SK-N-SH treated with all-trans-retinoic acid at 6 μM for 48 hours (cell line): Measurements from ENCODE around the gene ADGRF5.

Source experiments
- BACH2 ChIP-seq: fragments of 250-450 bp; sonication (Bioruptor Pico); IDR thresholded peaks from 2 replicates; pipeline ENCODE4 v1.9.0; 2021; ENCODE audit warnings: mild to moderate bottlenecking, borderline replicate concordance
- CSDC2 ChIP-seq: fragments of 250-450 bp; sonication (Bioruptor Pico); IDR thresholded peaks from 2 replicates; pipeline ENCODE4 v1.5.0; 2020; ENCODE audit warnings: mild to moderate bottlenecking, moderate library complexity
- OSR1 ChIP-seq: fragments of 250-450 bp; sonication (Bioruptor Pico); IDR thresholded peaks from 2 replicates; pipeline ENCODE4 v1.8.0; 2022; ENCODE audit warnings: moderate library complexity, mild to moderate bottlenecking, inconsistent platforms
- PPARA ChIP-seq: fragments of 250-450 bp; sonication (Bioruptor Pico); IDR thresholded peaks from 2 replicates; pipeline ENCODE4 v1.5.0; 2020; ENCODE audit warnings: mild to moderate bottlenecking, borderline replicate concordance
- RARB ChIP-seq: fragments of 250-450 bp; sonication (Bioruptor Pico); IDR thresholded peaks from 2 replicates; pipeline ENCODE4 v1.8.0; 2021; ENCODE audit warnings: mild to moderate bottlenecking, moderate library complexity
- TOX ChIP-seq: fragments of 250-450 bp; sonication (Bioruptor Pico); IDR thresholded peaks from 2 replicates; pipeline ENCODE4 v1.8.0; 2021; ENCODE audit warnings: mild to moderate bottlenecking, moderate library complexity, borderline replicate concordance
- ZFP3 ChIP-seq: fragments of 250-450 bp; sonication (Bioruptor Pico); IDR thresholded peaks from 2 replicates; pipeline ENCODE4 v1.5.0; 2020; ENCODE audit warnings: mild to moderate bottlenecking, moderate library complexity
- ZFP30 ChIP-seq: fragments of 450-650 bp; formaldehyde crosslinking; IDR thresholded peaks from 2 replicates; pipeline ENCODE4 v1.5.0; 2022; ENCODE audit warnings: mild to moderate bottlenecking, moderate library complexity
- ZNF70 ChIP-seq: fragments of 450-650 bp; formaldehyde crosslinking; IDR thresholded peaks from 2 replicates; pipeline ENCODE4 v1.5.0; 2020; ENCODE audit warnings: mild to moderate bottlenecking, moderate library complexity
- TF ChIP-seq, protein P1 (sequence below): fragments of 250-450 bp; sonication (Bioruptor Pico); IDR thresholded peaks from 2 replicates; pipeline ENCODE4 v1.5.1; 2020; ENCODE audit warnings: low read depth, mild to moderate bottlenecking, moderate library complexity
- TF ChIP-seq, protein P2 (sequence below): fragments of 250-450 bp; sonication (Bioruptor Pico); IDR thresholded peaks from 2 replicates; pipeline ENCODE4 v1.8.0; 2020; ENCODE audit warnings: mild to moderate bottlenecking, moderate library complexity, borderline replicate concordance
- TF ChIP-seq, protein P3 (sequence below): fragments of 250-450 bp; sonication (Bioruptor Pico); IDR thresholded peaks from 2 replicates; pipeline ENCODE4 v1.5.0; 2020; ENCODE audit warnings: mild to moderate bottlenecking, moderate library complexity
- TF ChIP-seq, protein P4 (sequence below): fragments of 250-450 bp; sonication (Bioruptor Pico); IDR thresholded peaks from 2 replicates; pipeline ENCODE4 v1.8.0; 2021; ENCODE audit warnings: low read depth, mild to moderate bottlenecking, moderate library complexity, borderline replicate concordance

DNA sequence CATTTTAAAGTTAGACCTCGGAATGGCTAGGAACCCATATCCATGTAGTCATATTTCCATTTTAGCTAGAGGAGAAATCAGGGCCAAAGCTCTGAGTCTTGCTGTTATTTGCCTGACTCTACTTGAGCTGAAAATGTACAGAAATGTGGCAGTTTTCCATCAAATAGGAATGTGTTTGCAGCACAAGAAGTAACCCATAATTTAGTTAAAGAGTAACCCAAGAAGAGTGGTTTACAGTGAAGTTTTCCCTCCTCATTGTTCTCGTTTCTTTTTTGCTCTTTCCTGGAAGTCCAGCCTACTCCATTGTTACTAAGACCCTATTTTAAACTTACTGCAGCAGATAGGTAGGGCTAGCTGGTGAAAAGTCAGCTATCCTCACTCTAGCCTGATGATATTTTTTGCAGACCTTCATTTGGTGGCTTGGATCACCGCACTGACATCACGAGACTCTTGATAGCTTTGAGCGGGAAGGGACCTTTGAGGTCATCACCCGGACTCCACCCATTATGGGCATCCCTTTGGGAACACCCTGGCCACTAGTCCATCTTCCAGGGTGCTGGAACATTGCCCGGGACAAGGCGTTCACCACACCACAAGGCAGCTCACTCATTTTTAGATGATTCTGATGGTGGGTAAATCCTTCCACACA lies 28.0 kb upstream of the ADGRF5 start:
- TF ChIP-seq, protein P1, sequence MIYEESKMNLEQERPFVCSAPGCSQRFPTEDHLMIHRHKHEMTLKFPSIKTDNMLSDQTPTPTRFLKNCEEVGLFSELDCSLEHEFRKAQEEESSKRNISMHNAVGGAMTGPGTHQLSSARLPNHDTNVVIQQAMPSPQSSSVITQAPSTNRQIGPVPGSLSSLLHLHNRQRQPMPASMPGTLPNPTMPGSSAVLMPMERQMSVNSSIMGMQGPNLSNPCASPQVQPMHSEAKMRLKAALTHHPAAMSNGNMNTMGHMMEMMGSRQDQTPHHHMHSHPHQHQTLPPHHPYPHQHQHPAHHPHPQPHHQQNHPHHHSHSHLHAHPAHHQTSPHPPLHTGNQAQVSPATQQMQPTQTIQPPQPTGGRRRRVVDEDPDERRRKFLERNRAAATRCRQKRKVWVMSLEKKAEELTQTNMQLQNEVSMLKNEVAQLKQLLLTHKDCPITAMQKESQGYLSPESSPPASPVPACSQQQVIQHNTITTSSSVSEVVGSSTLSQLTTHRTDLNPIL (CRISPR knock-in tag), result no peak
- TF ChIP-seq, protein P2, sequence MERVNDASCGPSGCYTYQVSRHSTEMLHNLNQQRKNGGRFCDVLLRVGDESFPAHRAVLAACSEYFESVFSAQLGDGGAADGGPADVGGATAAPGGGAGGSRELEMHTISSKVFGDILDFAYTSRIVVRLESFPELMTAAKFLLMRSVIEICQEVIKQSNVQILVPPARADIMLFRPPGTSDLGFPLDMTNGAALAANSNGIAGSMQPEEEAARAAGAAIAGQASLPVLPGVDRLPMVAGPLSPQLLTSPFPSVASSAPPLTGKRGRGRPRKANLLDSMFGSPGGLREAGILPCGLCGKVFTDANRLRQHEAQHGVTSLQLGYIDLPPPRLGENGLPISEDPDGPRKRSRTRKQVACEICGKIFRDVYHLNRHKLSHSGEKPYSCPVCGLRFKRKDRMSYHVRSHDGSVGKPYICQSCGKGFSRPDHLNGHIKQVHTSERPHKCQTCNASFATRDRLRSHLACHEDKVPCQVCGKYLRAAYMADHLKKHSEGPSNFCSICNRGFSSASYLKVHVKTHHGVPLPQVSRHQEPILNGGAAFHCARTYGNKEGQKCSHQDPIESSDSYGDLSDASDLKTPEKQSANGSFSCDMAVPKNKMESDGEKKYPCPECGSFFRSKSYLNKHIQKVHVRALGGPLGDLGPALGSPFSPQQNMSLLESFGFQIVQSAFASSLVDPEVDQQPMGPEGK (CRISPR knock-in tag), result no peak
- TF ChIP-seq ZNF70 (CRISPR knock-in tag), result no peak
- TF ChIP-seq RARB (CRISPR knock-in tag), result no peak
- TF ChIP-seq CSDC2 (CRISPR knock-in tag), result no peak
- TF ChIP-seq ZFP3 (CRISPR knock-in tag), result no peak
- no peak for TF ChIP-seq PPARA (CRISPR knock-in tag)
- no peak for TF ChIP-seq TOX
- TF ChIP-seq BACH2 (CRISPR knock-in tag), result no peak
- TF ChIP-seq, protein P3, sequence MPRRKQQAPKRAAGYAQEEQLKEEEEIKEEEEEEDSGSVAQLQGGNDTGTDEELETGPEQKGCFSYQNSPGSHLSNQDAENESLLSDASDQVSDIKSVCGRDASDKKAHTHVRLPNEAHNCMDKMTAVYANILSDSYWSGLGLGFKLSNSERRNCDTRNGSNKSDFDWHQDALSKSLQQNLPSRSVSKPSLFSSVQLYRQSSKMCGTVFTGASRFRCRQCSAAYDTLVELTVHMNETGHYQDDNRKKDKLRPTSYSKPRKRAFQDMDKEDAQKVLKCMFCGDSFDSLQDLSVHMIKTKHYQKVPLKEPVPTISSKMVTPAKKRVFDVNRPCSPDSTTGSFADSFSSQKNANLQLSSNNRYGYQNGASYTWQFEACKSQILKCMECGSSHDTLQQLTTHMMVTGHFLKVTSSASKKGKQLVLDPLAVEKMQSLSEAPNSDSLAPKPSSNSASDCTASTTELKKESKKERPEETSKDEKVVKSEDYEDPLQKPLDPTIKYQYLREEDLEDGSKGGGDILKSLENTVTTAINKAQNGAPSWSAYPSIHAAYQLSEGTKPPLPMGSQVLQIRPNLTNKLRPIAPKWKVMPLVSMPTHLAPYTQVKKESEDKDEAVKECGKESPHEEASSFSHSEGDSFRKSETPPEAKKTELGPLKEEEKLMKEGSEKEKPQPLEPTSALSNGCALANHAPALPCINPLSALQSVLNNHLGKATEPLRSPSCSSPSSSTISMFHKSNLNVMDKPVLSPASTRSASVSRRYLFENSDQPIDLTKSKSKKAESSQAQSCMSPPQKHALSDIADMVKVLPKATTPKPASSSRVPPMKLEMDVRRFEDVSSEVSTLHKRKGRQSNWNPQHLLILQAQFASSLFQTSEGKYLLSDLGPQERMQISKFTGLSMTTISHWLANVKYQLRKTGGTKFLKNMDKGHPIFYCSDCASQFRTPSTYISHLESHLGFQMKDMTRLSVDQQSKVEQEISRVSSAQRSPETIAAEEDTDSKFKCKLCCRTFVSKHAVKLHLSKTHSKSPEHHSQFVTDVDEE (CRISPR knock-in tag), result no peak
- TF ChIP-seq, protein P4, sequence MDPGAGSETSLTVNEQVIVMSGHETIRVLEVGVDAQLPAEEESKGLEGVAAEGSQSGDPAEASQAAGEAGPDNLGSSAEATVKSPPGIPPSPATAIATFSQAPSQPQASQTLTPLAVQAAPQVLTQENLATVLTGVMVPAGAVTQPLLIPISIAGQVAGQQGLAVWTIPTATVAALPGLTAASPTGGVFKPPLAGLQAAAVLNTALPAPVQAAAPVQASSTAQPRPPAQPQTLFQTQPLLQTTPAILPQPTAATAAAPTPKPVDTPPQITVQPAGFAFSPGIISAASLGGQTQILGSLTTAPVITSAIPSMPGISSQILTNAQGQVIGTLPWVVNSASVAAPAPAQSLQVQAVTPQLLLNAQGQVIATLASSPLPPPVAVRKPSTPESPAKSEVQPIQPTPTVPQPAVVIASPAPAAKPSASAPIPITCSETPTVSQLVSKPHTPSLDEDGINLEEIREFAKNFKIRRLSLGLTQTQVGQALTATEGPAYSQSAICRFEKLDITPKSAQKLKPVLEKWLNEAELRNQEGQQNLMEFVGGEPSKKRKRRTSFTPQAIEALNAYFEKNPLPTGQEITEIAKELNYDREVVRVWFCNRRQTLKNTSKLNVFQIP (CRISPR knock-in tag), result no peak
- TF ChIP-seq OSR1 (CRISPR knock-in tag), result no peak
- no peak for TF ChIP-seq ZFP30
